ENCODE measurements around the gene DSC2.
"Not testable (repeated sequence)": the region's sequence is repeated elsewhere in the genome, so short reads cannot be mapped to it uniquely, and the experiment has no call there.

Gene DSC2

DNA sequence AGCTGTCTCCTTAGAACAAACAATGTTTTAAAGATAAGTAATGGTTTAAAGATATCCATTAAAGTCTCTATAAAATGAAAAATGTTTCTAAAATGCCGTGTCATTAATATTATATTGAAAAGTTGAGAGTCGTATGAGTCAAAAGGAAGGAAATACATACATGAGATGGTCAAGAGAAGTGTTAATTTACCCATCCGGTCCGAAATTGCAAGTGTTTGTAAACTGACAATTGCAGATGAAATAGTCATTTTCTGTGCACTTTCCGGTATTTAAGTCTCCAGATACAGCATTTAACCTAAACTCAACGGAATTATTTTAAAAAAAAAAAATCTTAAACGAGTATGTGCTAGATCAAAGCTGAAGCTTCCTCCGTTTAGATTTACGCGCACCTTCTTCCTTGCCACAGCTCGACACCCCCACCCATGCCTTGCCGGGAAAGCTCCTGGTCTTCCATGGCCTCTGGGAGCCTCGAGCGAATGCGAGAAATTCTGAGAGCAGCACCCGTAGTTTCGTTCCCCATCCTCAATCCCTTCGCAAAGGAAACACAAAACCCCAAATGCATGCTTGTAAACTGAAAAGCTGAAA, 61.4 kb downstream of the DSC2 start:
- no peaks in the 10 kb centered on the region for H3K36me3 ChIP-seq
- H3K4me3 ChIP-seq (ENCODE audit: low read depth, low read length), result no peak overlapping the region
- H3K9me3 ChIP-seq, result no peaks in the 10 kb centered on the region
- peaks cover 40% of the 10 kb centered on the region for H3K27me3 ChIP-seq
- TF ChIP-seq CTCF (IDR thresholded peaks at IDR 0.05; ENCODE audit: low read depth, low read length), result no peak
- no peaks in the 10 kb centered on the region for H3K4me1 ChIP-seq
- no peak for DNase-seq

GRCh38 chr18:31039426-31039825, 62.8 kb downstream of the DSC2 start:
- H3K36me3 ChIP-seq, result no peaks in the 10 kb centered on the region
- TF ChIP-seq CTCF (IDR thresholded peaks at IDR 0.05; ENCODE audit: low read depth, low read length), result no peak
- no peaks in the 10 kb centered on the region for H3K4me1 ChIP-seq
- H3K4me3 ChIP-seq (ENCODE audit: low read depth, low read length), result no peak overlapping the region
- no peaks in the 10 kb centered on the region for H3K9me3 ChIP-seq
- no peak for DNase-seq
- H3K27me3 ChIP-seq, result peaks cover 40% of the 10 kb centered on the region

DNA sequence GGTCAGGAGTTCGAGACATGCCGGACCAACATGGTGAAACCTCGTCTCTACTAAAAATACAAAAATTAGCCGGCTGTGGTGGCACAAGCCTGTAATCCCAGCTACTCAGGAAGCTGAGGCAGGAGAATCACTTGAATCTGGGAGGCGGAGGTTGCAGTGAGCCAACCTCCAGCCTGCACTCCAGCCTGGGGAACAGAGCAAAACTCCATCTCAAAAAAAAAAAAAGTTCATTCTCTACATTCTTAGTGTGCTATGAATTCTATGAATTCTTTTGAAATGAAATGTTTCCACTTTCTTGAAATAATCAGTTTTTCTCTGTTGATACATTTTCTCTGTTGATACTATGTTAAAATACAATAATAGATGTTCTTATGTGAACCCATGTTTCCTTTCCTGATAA, 64.5 kb downstream of the DSC2 start:
- DNase-seq, H3K4me1 ChIP-seq: not testable (repeated sequence)
- peaks cover 30% of the 10 kb centered on the region for H3K27me3 ChIP-seq

GRCh38 chr18:31034541-31034940, 67.7 kb downstream of the DSC2 start:
- no peaks in the 10 kb centered on the region for H3K36me3 ChIP-seq
- H3K4me1 ChIP-seq, result no peaks in the 10 kb centered on the region
- no peak for DNase-seq
- no peaks in the 10 kb centered on the region for H3K9me3 ChIP-seq
- no peaks in the 10 kb centered on the region for H3K27me3 ChIP-seq
- TF ChIP-seq CTCF (IDR thresholded peaks at IDR 0.05; ENCODE audit: low read depth, low read length), result no peak
- no peak overlapping the region for H3K4me3 ChIP-seq (ENCODE audit: low read depth, low read length)

More for the DNA sequence above, 64.5 kb downstream of the DSC2 start:
- not testable (repeated sequence) for H3K4me3 ChIP-seq (ENCODE audit: low read depth, low read length); H3K36me3 ChIP-seq; H3K9me3 ChIP-seq

DNA sequence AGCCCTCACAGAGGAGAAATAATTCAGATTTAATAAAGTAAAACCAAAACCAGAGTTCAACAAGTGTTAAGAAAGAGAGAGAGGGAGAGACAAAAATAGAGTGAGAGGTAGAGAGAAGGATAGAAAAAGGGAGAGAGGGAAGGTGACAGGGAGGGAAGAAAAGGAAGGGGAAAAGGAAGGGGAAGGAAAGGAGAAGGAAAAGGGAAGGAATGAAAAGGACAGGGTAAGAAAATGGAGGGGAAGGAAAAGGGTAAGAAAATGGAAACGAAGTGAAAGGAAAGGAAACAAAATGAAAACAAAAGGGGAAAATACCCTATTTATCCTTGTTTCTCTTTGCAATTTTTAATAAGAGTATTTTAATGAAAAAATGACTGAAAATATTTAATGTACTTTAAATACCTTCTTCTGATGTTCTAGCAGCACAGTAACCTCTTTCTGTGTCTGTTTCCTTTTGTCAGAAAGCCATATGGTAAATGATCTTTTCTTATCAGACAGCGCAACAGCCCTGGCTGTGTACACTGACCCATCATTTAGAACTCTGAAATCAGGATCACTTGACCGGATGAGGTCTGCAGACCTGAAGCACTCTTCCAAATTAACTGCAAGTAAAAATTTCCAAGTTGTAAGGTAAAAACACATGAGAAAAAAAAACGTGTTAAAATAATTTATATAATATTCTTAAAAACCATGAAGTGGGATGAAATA, 71.5 kb downstream of the DSC2 start:
- Histone ChIP-seq H3K27me3 (no peaks in the 10 kb centered on the region), H3K36me3 (no peaks in the 10 kb centered on the region), H3K4me3 (ENCODE audit: low read depth, low read length) (no peak overlapping the region), H3K9me3 (no peaks in the 10 kb centered on the region), H3K4me1 (no peaks in the 10 kb centered on the region)
- DNase-seq, result no peak
- TF ChIP-seq CTCF (IDR thresholded peaks at IDR 0.05; ENCODE audit: low read depth, low read length), result no peak

DNA sequence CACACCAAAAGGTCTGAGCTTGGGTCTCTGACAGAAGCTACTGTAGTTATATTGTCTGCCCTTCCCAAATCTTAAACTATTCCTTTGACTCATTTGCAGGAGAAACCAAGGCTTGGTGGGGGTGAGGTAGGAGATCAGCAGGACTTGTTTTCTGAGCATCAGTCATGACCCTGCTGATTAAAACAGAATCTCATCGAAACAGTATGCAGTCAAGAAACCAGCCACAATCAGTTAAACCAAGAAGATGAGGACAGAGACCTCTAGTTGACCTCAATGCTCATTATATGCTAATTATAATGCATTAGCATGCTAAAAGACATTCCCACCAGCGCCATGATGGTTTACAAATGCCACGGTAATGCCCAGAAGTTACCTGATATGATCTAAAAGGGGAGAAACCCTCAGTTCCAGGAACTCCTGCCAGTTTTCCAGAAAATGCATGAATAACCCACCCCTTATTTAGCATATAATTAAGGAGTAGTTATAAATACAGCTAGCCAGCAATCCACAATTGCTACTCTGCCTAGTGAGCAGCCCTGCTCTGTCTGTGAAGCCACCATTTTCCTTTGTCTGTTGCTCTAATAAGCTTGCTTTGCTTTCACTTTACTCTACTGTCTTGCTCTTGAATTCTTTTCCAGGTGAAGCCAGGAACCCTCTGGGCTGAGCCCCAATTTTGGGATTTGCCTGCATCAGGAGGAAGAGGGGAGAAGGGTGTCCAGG, 86.3 kb downstream of the DSC2 start:
- TF ChIP-seq CTCF (IDR thresholded peaks at IDR 0.05; ENCODE audit: low read depth, low read length), result no peak
- no peak for DNase-seq
- H3K4me1 ChIP-seq, result no peaks in the 10 kb centered on the region
- H3K9me3 ChIP-seq, result no peaks in the 10 kb centered on the region
- no peaks in the 10 kb centered on the region for H3K27me3 ChIP-seq
- H3K4me3 ChIP-seq (ENCODE audit: low read depth, low read length), result no peak overlapping the region
- no peaks in the 10 kb centered on the region for H3K36me3 ChIP-seq

- H3K36me3 ChIP-seq; DNase-seq; H3K4me1 ChIP-seq; H3K27me3 ChIP-seq; H3K4me3 ChIP-seq (ENCODE audit: low read depth, low read length); H3K9me3 ChIP-seq: not testable (repeated sequence)
These were observed 90.8 kb downstream of the DSC2 start for GRCh38 chr18:31011455-31011854.

Data from BE2C (cell line).